HepG2 (cell line): ENCODE measurements around the gene ZNF211. TPM values are rescaled to one million over a fixed set of nuclear protein-coding genes. Genes with fewer than 3 reads are reported as not detected.

Source experiments
- ATAC-seq: fragments of 200-7000 bp; cut with Tn5 transposase; 3 replicates; pipeline ENCODE4 v1.9.1; 2020; ENCODE audit warnings: mild to moderate bottlenecking, moderate library complexity
- BruUV-seq: library from RNA; stranded (reverse); fragments of 400-500 nt; replicated peaks from 2 replicates; lab custom pipeline; 2021; lab: Mats Ljungman, UMichigan
- CTCF ChIA-PET: fragments of 300-600 bp; formaldehyde crosslinking; extraction: SDS; loops from one replicate; lab custom pipeline; 2021; ENCODE audit warnings: low total read pairs, inconsistent platforms, low intra/inter-chr PET ratio; lab: Yijun Ruan, JAX
- POLR2A ChIA-PET: fragments of 350-600 bp; sonication (Branson Sonifier 250); formaldehyde crosslinking; loops from one replicate; lab custom pipeline; 2020; ENCODE audit warnings: antibody characterized with exemption, inconsistent platforms; lab: Yijun Ruan, JAX
- DNase-seq: peaks from one replicate; pipeline ENCODE4 v3.0.0-alpha.2; 2015; ENCODE audit warnings: low spot score
- FAIRE-seq: peaks from 3 replicates; lab custom pipeline; 2011; peaks lifted over from hg19 to GRCh38; lab: Jason Lieb, UNC
- H2AFZ ChIP-seq: one replicate; pipeline ENCODE4 v1.6.1; 2011; ENCODE audit warnings: low read length, inconsistent platforms
- H3K27ac ChIP-seq: fragments of 300-600 bp; 3 replicates; pipeline ENCODE4 v1.8.0; 2011; ENCODE audit warnings: mixed run types, mild to moderate bottlenecking, mixed read lengths, low read length, inconsistent platforms; ENCODE audit not compliant: insufficient read depth; ENCODE audit errors: extremely low read length
- H3K27me3 ChIP-seq, 2 experiments: fragments of 200-600 bp in 1 of 2; 2 replicates in 1 of 2; 3 replicates in 1 of 2; pipeline versions ENCODE4 v1.6.0 to v1.8.0; 2011; ENCODE audit warnings: low read length in 2 of 2, mild to moderate bottlenecking in 2 of 2, moderate library complexity in 2 of 2, inconsistent platforms in 1 of 2; ENCODE audit not compliant: insufficient read depth in 2 of 2, control insufficient read depth in 1 of 2
- H3K36me3 ChIP-seq, 2 experiments: fragments of 200-600 bp in 1 of 2; replicated peaks in 1 of 2; 2 replicates in 1 of 2; 3 replicates in 1 of 2; pipeline versions ENCODE4 v1.5.1 to v1.8.0; 2011; ENCODE audit warnings: low read length in 2 of 2, inconsistent platforms in 1 of 2; ENCODE audit not compliant: insufficient read depth in 2 of 2, control insufficient read depth in 1 of 2
- H3K4me1 ChIP-seq: 2 replicates; pipeline ENCODE4 v1.5.1; 2012; ENCODE audit warnings: low read length, inconsistent platforms; ENCODE audit not compliant: insufficient read depth
- H3K4me2 ChIP-seq: 2 replicates; pipeline ENCODE4 v1.6.0; 2011; ENCODE audit warnings: low read depth, low read length, inconsistent platforms
- H3K4me3 ChIP-seq, 3 experiments: fragments of 200-600 bp in 1 of 3; sonication (generic), shearing (Covaris generic) in 1 of 3; replicated peaks in 1 of 3; 2 replicates each; pipeline ENCODE4 v1.5.1; 2011 to 2016; ENCODE audit warnings: low read length in 3 of 3, inconsistent platforms in 2 of 3, low read depth in 2 of 3, mild to moderate bottlenecking in 2 of 3, control low read depth in 1 of 3, mixed read lengths in 1 of 3; ENCODE audit not compliant: insufficient read depth in 1 of 3
- H3K79me2 ChIP-seq: one replicate; pipeline ENCODE4 v1.6.1; 2011; ENCODE audit warnings: low read length, inconsistent platforms; ENCODE audit not compliant: insufficient read depth
- H3K9ac ChIP-seq: 2 replicates; pipeline ENCODE4 v1.6.0; 2011; ENCODE audit warnings: mild to moderate bottlenecking, low read depth, low read length, inconsistent platforms; ENCODE audit not compliant: insufficient read depth
- H3K9me3 ChIP-seq: 2 replicates; pipeline ENCODE4 v1.5.1; 2012; ENCODE audit warnings: mild to moderate bottlenecking, low read length
- H4K20me1 ChIP-seq: 2 replicates; pipeline ENCODE4 v1.6.0; 2011; ENCODE audit warnings: inconsistent platforms, mild to moderate bottlenecking, low read length, moderate library complexity; ENCODE audit not compliant: insufficient read depth
- GPN1 ChIP-seq: sonication (generic); formaldehyde crosslinking; IDR thresholded peaks from 2 replicates; pipeline ENCODE4 v1.5.1; 2020; ENCODE audit warnings: missing genetic modification reagents, borderline replicate concordance
- HIVEP1 ChIP-seq: sonication (generic); formaldehyde crosslinking; IDR thresholded peaks from 2 replicates; pipeline ENCODE4 v1.4.0; 2020; ENCODE audit warnings: mild to moderate bottlenecking, missing genetic modification reagents
- NPAS2 ChIP-seq: sonication (generic); formaldehyde crosslinking; IDR thresholded peaks from 2 replicates; pipeline ENCODE4 v1.8.0; 2022; ENCODE audit warnings: mild to moderate bottlenecking, missing genetic modification reagents, borderline replicate concordance
- RARA ChIP-seq: IDR thresholded peaks from 2 replicates; pipeline ENCODE4 v1.6.1; 2016; ENCODE audit warnings: missing genetic modification reagents, missing compliant biosample characterization
- SNAPC2 ChIP-seq: sonication (generic); formaldehyde crosslinking; IDR thresholded peaks from 2 replicates; pipeline ENCODE4 v1.8.1; 2022; ENCODE audit warnings: mild to moderate bottlenecking, missing genetic modification reagents
- TOPORS ChIP-seq: sonication (generic); formaldehyde crosslinking; IDR thresholded peaks from 2 replicates; pipeline ENCODE4 v1.8.0; 2023; ENCODE audit warnings: mild to moderate bottlenecking, missing genetic modification reagents
- ZNF724P ChIP-seq: sonication (generic); formaldehyde crosslinking; IDR thresholded peaks from 2 replicates; pipeline ENCODE4 v1.8.0; 2022; ENCODE audit warnings: missing genetic modification reagents, borderline replicate concordance
- WGBS: methylation state at CpG from one replicate; pipeline ENCODE4 v1.1.6; 2017; ENCODE audit warnings: low lambda C conversion rate; 5-methylcytosine and 5-hydroxymethylcytosine counted together
- in situ Hi-C: cut with HindIII; loops from 2 replicates; pipeline ENCODE4 v1.10.0; 2017; ENCODE audit warnings: low pct_unique_long_range_greater_than_20kb; ENCODE audit not compliant: extremely low pct_ligation_motif_present
- intact Hi-C: fragments of 100-400 bp; cut with micrococcal nuclease; formaldehyde crosslinking; loops from one replicate; pipeline ENCODE4 v1.10.0; 2022; ENCODE audit not compliant: unreplicated experiment
- polyA plus RNA-seq, 8 experiments: library from polyadenylated mRNA; depleted of rRNA in 3 of 8; stranded (reverse) in 7 of 8; unstranded in 1 of 8; fragments of >200 nt; fragmentation: Illumina TruSeq in 4 of 8; extraction: Trizol in 4 of 8; gene quantifications; 2 replicates each; pipeline versions ENCODE4 v1.2.1 to v1.2.3, GENCODE V29; 2011 to 2016; ENCODE audit warnings: low read depth in 4 of 8, missing spikeins in 1 of 8, mixed read lengths in 1 of 8; ENCODE audit not compliant: insufficient read depth in 1 of 8
- total RNA-seq, 5 experiments: library from RNA; depleted of rRNA; stranded (reverse); fragments of >200 nt; fragmentation: Illumina TruSeq; extraction: Trizol; gene quantifications; 2 replicates each; pipeline ENCODE4 v1.2.3, GENCODE V29; 2016; ENCODE audit warnings: low read depth in 1 of 5
- TF ChIP-seq, protein P1 (sequence below): sonication (generic); formaldehyde crosslinking; IDR thresholded peaks from 2 replicates; pipeline ENCODE4 v1.5.0; 2020; ENCODE audit warnings: mild to moderate bottlenecking, missing genetic modification reagents, moderate library complexity
- TF ChIP-seq, protein P2 (sequence below): sonication (generic); formaldehyde crosslinking; IDR thresholded peaks from 2 replicates; pipeline ENCODE4 v1.8.1; 2023; ENCODE audit warnings: mild to moderate bottlenecking, missing genetic modification reagents

ZNF211 gene
- total and polyA plus RNA-seq, 2 of the 13 experiments (the other 11 are each of a cell fraction or from before 2014, with no cell fraction given), result 9.9 to 11.2 TPM

DNA sequence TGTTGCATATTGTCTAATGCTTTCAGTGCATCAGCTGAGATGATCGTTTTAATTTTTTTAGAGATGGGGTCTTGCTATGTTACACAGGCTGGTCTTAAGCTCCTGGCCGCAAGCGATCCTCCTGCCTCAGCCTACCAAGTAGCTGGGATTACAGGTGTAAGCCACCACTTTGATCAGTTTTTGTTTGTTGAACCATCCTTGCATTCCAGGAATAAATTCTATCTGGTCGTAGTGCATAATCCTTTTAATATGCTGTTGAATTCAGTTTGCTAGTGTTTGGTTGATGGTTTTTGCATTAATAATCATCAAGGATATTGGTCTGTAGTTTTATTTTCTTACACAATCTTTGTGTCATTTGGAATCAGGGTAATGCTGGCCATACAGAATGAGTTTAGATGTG lies 4.4 kb downstream of the ZNF211 start:
- Histone ChIP-seq H2AFZ (no peak overlapping the region), H3K9me3 (peaks cover 15% of the 10 kb centered on the region), H3K79me2 (peaks cover 3% of the 10 kb centered on the region), H3K36me3 (peaks cover 11 to 42% of the 10 kb centered on the region in 2 experiments), H3K27me3 (no peaks in the 10 kb centered on the region; a peak in 1 of 5 replicates), H3K4me3 (no peak overlapping the region), H4K20me1 (no peaks in the 10 kb centered on the region), H3K27ac (no peak overlapping the region), H3K9ac (no peak overlapping the region), H3K4me1 (peaks cover 12% of the 10 kb centered on the region), H3K4me2 (no peak overlapping the region)
- ChIA-PET POLR2A (no interaction called here), CTCF (no interaction called here)
- intact Hi-C loops (no loop called here), in situ Hi-C loops (no loop called here)
- ATAC-seq (no peak), DNase-seq (no peak), FAIRE-seq (no peak)
- no TSS peak for BruUV-seq
- no peak for TF ChIP-seq RARA
- TF ChIP-seq GPN1, result no peak
- no peak for TF ChIP-seq ZNF724P (CRISPR knock-in tag)
- no peak for TF ChIP-seq HIVEP1
- no peak for TF ChIP-seq TOPORS (CRISPR knock-in tag)
- TF ChIP-seq, protein P1, sequence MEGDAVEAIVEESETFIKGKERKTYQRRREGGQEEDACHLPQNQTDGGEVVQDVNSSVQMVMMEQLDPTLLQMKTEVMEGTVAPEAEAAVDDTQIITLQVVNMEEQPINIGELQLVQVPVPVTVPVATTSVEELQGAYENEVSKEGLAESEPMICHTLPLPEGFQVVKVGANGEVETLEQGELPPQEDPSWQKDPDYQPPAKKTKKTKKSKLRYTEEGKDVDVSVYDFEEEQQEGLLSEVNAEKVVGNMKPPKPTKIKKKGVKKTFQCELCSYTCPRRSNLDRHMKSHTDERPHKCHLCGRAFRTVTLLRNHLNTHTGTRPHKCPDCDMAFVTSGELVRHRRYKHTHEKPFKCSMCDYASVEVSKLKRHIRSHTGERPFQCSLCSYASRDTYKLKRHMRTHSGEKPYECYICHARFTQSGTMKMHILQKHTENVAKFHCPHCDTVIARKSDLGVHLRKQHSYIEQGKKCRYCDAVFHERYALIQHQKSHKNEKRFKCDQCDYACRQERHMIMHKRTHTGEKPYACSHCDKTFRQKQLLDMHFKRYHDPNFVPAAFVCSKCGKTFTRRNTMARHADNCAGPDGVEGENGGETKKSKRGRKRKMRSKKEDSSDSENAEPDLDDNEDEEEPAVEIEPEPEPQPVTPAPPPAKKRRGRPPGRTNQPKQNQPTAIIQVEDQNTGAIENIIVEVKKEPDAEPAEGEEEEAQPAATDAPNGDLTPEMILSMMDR (CRISPR knock-in tag), result no peak
- no peak for TF ChIP-seq NPAS2 (CRISPR knock-in tag)
- TF ChIP-seq, protein P2, sequence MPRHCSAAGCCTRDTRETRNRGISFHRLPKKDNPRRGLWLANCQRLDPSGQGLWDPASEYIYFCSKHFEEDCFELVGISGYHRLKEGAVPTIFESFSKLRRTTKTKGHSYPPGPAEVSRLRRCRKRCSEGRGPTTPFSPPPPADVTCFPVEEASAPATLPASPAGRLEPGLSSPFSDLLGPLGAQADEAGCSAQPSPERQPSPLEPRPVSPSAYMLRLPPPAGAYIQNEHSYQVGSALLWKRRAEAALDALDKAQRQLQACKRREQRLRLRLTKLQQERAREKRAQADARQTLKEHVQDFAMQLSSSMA, result no peak
- TF ChIP-seq SNAPC2 (CRISPR knock-in tag), result no peak
- 94% methylated on average over 4 of the region's 4 CpGs for WGBS
